ENCODE results near the gene PPIB.
A peak's percentile ranks its signal among the peaks of the same experiment; 100 is the strongest.

Gene PPIB

DNA sequence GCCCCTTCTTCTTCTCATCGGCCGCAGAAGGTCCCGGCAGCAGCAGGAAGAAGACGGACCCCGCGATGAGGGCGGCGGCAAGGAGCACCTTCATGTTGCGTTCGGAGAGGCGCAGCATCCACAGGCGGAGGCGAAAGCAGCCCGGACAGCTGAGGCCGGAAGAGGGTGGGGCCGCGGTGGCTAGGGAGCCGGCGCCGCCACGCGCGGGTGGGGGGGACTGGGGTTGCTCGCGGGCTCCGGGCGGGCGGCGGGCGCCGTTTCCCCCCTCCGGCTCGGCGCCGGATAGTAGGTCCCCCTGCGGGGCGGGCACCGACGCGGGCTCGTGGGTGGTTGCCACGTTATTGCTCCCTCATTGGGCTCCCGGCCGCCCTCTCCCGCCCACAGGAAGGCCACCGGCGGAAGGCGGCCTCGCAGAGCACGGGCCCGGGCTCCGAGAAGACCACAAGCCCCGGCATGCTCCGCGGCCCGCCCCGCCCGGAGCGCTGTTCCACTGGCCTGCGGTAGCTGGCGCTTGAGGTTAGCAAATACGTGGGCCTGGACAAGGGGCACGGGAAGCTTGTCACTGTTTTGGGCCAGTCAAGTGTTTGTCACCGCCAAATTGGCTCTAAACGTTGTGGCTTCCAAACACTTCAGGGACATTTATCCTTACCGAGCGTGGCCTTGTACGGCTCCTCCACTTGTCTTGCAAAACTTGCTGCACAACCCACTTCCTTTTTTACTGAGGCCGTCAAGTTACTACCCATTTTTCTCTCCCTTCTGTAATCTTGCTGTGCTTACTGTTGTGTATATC lies at the start of gene PPIB:
Gene PPIB (minus strand): TSS at position 154 of the 790 bp plus-strand sequence. CDS start 36 bp downstream, at position 118.
- peak; percentile 98 for DNase-seq

DNA sequence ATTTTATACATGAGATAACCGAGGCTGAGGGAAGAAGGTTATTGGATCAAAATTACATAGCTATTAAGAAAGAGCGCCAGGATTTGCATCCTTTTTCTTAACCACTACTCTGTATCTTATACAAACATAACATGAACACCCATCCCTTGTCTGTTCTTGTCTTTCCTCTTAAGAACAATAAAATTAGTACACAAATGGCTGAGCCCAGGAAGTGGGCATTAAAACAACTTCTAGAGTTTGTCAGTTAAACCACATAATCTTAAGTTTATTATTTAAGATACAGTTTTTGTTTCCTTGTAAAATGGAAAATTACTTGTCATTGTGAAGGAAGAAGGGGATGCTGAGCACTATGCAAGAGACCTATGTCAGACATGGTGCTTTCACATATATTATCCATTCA lies 48.9 kb upstream of the PPIB start:
- DNase-seq = no peak

DNA sequence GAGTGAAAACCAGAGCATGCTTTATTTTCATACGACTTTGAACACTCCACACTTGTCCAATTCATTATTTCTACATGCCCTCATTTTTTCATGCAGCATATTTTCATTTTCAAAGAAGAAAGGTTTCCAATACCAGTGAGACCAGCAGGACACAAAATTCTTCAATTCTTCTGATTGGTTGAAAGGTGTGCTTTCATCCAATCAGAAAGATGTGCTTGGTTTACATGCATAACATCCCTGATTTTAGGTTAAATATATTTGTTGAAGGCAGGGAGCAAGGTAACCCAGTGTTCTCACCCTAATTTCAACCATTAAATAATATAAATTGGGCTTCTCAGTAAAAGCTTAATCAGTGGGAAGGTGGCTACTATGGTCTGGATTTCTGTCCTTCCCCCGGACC lies 47.5 kb upstream of the PPIB start:
- no peak for DNase-seq

DNA sequence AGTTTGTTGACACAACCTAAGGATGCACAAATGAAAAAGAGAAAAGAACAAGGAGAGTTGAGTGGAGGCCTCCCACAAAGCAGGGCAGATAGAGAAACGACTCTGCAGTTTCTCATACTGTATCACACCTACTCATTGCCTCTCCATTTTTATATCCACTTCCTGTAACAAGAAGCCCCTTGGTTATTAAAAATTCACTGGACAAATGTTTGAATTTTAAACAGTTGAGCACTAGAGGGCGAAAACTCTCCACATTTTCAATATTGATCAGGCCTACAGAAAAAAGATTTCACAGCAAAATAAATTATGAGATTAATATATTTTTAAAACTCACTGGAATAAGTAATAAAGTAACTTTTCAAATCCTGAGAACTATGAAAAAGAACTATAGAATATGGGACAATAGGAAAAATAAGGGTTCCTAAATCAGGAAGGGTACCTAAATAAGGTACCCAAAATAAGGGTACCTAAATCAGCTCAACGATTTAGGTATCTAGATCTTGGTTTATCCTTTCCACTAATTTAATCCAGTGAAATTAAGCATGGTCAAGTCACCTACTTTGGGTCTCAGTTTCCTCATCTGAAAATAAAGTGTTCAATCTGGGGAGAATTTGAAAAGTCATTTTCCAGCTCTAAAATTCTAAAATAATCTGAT lies 47.0 kb upstream of the PPIB start:
- peak; percentile 55 for DNase-seq

DNA sequence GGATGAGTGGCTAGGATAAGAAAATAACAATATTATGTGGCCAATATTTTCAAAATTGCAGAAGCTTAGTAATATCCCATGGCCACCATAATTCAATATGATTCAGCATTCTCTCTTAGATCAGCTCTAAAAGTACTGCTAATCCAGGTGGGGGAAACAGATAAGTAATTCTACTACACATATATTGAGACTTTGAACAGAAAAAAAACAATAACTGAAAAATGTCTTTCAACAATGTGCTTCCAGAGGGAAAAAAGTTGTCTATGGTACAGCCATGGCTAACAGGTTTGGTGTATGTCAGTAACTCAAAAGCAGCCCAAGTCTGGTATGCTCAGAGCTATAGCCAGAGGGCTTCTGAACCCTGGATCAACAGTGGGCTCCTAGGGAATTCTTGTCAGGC lies 42.4 kb upstream of the PPIB start:
- no peak for DNase-seq

DNA sequence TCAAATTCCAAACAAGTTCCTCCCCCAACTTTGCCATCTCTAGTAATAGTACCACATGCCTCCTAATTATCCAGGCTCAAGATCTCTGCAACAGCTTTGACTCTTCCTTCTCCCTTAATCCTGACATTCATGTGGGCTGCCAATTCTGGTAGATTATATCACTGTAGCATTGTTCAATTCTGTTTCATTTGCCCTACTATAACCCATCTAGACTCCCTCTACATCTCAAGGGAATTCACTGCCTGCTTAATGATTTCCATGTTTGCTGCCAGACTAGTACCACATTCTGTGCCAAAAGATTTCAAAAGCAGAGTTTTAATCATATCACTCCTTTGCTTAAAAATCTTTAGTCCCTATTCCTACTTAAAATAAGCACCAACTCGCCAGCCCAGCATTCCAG lies 34.6 kb upstream of the PPIB start:
- peak; percentile 46 for DNase-seq

DNA sequence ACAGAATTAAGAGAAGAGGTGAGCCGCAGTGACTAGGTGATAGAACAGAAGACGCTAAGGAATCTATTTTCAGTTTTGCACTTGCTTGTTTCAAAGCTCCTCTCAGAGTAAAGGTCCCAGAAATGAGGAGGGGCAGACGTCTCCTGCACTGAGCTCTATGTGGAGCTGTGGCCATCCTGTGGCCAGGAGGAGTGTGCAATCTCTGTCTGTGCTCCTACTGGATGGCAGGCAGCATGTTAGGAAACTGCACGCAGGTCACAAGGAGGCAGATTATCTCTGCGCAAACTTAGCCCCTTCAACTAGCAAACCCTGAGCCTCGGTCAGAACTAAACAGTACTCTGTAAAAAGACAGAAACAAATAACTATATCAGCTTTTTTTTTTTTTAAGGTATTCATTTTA lies 31.1 kb upstream of the PPIB start:
- no peak for DNase-seq

DNA sequence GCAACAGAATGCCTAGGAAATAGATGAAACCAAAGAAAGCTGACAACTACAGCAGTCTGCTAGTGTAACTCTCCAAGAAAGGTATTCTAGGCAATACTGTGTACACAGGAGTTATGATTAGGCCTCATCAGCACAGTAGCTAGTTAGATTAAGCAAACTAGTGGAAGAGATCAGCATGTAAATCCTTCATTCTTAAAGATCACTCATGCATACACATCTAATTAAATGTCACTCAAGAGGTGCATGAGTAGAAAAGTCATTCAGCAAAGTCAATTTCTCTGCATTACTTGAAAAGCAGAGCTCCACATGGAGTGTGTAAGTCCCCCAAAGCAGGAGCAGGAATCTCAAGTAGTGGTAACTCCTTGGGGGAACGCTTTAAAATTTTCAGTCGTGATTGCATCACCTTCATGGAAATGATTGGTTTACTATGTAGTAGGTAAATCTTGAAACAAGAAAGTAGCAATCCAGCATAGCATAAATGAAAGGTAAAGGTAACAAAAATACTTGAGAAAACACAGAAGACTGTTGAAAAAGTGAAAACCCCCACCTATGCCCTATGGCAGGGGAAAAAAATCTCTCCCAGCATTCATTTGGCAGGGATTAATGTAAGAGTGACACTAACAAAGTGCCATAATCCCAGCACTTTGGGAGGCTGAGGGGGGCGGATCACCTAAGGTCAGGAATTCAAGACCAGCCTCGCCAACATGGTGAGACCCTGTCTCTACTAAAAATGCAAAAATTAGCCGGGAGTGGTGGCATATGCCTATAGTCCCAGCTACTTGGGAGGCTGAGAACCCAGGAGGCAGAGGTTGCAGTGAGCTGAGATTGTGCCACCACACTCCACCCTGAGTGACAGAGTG lies 29.4 kb upstream of the PPIB start:
- no peak for DNase-seq

DNA sequence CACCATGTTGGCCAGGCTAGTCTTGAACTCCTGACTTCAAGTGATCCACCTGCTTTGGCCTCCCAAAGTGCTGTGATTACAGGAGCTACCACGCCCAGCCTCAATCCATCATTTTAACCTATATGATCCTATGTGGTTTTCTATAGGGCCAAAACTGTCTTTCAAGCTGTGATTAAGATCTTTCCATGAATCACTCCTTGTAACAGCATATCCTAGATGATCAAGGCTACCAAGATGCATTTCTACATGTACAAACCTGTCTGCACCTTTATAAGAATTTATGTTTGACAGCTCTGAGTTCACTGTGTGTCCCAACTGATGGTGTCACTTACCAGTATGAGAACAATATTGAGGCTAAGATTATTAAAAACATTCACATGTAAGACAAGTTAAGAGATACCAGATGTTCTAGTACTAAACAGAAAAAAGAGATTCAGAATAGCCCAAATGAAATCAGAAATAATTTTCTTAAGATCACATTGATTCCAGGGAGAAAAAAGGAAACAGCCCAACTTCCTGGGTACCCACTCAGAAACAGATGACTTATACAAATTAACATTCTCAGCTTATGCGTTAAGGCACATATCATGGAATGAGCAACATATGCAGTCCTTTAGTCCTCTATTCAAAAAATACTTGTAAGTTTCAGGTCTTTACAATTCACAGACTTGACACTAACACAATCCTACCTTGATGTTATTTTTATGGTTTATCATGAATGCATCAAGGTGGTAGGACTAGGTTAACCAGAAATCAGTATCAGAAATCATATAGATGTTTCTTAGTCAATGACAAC lies 24.8 kb upstream of the PPIB start:
- peak; percentile 32 for DNase-seq

DNA sequence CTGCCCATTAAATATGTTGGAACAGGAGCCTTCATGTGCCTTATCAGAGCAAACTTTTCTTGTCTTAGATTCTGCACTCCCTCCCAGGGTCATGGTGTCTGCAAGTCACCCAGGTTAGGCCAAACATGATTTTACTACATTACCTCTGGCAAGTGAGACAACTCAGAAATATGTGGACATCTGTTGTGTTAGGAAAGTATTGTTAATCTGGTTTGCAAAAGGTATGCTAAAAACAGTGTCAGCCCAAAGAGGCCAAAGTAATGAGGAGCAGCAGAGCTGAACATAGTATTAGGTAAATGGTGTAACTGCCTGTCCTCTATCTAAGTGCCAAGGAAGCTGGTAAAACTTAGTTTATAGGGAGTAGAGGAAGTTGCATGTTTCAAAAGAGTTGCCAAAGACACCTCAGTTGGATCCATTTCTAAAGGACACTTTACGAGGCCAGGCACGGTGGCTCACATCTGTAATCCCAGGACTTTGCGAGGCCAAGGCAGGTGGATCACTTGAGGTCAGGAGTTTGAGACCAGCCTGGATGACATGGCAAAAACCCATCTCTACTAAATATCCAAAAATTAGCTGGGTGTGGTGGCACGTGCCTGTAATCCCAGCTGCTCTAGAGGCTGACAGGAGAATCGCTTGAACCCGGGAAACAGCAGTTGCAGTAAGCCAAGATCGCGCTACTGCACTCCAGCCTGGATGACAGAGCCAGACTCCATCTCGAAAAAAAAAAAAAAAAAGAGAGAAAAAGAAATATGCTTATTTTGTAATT lies 22.5 kb upstream of the PPIB start:
- DNase-seq = no peak

DNA sequence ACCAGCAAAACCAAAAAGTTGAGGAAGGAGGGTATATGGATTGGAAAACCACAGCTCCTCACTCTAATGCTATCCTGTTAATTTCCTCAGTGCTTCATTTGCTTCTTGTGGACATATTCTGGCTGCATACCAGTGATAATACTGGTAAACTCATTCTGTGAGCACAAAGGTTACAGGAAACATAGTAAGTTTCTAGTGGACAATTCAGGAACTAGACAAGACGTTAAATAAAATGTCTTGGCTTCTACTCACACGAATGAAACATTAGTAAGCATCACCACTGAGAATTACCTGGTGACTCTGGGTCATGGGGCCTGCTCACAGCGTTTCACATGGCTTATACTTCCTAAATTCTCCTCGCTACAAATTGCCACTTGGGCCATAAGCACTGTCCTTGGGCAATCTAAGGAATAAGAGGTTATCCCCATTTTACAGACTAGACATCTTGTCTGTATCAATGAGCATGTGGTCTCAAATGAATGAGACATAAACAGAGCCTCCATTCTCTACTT lies 20.1 kb upstream of the PPIB start:
- DNase-seq = no peak

DNA sequence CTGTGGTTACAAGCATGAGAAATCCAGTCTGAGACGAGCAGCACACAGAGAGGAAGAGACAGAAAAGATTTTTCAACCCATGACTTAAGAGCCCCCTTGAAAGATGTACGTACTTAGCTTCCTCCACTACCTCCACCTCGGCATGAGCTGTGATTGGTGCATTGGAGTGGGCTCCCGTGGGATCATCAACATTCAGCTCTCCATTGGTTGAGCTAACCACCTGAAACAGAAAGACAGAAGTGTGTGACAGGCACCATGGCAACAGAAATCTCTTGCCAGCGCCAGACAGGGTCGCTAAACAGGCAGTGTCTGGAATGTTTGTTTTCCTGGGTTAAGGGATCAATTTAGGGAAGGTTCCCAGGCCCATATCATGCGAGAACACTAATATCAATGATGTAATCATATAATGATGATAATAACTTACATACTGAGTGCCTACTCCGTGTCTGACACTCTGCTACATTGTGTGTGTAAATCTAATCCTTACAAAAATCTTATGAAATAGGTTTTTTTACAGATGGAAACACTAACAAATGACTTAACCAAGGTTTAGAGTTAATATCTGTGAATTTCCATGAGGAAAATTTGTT lies 17.5 kb upstream of the PPIB start:
- no peak for DNase-seq

DNA sequence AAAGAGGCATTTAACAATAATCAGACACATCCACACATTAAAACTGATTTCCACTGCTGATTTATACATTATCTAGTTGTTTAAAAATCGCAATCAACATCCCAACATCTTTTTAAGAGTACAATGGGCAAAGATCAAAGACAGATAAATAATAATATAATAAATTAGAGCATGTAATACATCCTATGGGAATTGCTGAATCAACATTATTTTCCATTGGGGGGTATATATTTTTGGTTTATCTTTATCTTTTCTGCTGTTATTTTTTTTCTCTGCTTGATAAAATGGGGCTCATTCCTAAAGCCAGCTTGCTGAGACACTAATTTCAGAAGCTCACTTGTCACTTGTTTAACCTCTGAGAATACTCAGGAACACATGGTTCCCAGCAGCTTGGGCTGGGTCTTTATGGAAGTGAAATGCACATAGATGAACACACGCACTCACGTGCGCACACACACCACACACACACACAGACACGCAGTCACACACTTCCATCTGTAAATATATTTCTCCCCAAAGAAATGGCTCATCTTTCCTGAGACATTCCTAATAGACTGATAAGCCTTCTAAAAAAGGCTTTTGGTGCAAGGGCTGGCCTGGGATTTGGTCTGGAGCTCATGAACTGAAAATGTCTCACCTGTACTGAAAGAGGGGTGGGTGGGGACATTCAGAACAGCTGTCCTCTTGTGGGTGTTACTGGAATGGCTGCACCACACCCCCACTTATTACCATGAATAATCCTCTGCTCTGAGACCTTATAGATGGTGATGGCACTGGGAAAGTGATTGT lies 3.5 kb upstream of the PPIB start:
- DNase-seq = no peak

DNA sequence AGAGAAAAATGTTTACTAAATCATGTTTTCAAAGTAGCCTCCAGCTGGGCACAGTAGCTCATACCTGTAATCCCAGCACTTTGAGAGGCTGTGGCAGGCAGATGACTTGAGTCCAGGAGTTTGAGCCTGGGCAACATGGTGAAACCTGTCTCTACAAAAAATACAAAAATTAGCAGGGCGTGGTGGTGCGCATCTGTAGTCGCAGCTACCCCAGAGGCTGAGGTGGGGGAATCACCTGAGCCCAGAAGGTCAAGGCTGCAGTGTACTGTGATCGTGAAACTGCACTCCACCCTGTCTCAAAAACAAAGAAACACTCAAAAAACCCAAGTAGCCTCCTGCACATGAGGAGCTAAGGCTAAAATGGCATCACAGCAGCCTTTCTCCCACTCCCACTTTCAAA lies 1.6 kb upstream of the PPIB start:
- no peak for DNase-seq

DNA sequence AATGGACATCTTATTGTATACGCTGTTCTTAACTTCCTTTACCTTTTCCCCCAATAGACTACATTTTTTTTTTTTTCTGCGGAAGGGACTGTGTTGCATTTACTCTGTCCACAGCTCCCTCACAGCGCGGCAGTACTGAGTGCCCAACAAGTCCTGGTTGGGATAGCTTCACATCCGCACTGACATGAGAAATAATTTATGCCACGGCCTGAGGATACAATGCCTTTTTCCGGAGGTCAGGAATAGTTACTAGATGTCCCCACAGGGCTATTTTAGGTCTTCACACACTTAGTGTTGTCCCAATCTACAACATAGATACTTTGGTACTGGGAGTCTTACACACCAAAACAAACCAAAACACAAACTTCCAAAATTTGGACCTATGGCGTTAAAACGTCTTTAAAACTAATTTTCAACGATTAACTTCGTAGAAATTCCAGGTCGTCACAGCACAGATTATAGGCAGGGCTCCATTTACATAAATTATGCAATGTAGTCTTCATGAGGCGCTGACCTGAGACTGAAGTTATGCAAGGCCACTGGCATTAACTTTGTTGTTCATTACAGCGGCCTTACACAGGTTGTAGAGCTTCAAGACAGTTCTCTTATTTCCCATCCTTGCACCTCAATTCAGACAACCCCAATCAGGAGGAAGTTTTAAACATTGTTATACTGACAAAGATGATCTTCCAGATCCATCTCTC lies 989 bp upstream of the PPIB start:
- no peak for DNase-seq

DNA sequence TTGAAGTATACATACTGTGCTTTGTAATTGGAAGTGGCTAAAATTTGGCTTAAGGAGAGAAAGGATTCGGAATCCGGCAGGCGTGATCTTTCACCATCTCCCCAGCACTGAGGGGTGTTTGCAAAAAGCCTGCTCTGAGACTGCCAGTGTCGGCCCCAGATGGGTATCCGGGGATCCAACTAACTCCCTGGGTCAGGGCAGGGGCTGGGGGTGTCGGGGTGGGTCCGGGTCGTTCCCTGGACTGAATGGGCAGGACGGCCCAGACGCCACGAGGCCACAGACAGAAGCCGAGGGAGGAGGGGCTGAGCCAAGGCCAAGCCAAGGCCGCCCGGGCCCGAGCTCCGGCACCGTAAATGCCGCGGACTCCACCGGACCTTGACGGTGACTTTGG lies 349 bp downstream of the PPIB start:
- no peak for DNase-seq

DNA sequence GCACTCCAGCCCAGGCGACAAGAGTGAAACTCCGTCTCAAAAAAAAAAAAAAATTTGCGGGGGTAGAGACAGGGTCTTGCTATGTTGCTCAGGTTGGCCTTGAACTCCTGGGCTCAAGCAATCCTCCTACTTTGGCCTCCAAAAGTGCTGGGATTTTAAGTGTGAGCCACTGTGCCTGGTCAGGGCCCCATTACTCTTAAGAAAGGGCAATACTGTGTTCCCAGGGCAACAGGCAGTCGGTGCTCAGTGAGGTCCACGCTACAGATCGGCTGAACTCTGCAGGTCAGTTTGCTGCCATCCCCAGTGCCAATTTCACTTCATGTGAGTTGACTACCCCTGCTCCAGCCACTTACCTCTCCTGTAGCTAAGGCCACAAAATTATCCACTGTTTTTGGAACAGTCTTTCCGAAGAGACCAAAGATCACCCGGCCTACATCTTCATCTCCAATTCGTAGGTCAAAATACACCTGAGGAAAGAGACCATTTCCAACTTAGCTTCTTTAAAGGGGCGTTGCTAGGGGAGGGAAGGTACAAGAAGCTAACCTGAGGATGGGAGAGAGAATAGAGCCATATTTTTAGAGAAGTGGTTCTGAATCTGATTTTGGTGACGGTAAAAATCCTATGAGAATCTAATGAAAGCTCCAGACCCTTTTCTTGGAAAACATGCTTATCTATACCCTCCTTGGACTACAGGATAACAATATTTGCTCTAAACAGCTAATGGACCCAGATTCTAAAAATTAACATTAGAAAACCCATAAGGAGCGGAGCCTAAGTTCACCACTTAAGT lies 939 bp downstream of the PPIB start:
- DNase-seq = no peak

DNA sequence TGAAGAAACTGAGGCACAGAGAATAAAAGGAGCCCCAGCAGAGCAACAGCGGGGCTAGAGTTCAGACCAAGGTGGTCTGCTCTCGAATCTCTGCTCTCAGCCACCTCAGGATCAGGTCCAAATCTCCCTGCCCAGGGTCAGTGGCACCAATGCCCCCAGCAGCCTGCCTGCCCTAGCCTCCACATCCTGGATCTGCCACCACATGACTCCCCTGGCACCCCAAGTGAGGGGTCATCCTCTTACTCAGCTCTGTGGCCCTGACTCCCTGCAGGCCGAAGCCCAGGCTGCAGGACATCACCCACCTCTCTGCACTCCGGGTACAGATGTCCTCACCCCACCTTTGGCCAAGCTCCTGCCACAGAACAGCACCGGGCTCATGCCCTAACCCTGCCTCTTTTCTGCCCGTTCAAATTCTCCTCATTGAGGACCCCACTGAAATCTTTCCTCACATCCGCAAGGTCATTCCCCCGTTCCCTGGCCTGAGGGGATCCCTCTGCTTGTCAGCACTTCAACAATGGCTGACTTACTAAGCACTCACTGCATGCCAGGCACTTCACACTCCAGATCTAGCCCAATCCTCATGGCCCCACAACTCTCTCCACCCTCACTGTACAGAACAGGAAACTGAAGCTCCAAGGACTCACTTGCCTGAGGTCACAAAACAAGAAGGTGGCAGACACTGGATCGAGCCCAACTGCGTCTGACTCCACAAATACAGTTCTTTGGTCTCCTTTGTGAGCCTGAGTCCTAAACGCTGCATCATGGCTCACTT lies 4.3 kb downstream of the PPIB start:
- no peak for DNase-seq

Data from fibroblast of skin of right quadriceps (primary cell).